Bladder microvascular endothelial cell (primary cell): Measurements from ENCODE around the gene GOLGA8O. TPM values are rescaled to one million over a fixed set of nuclear protein-coding genes. Genes with fewer than 3 reads are reported as not detected.

Source experiments
- total RNA-seq: library from RNA; depleted of rRNA; stranded (reverse); fragments of >200 nt; gene quantifications from 2 replicates; pipeline ENCODE4 v1.2.3, GENCODE V29; 2014

Gene GOLGA8O
- 0.16 and 0.63 TPM in 2 replicates for total RNA-seq

GRCh38 chr15:32455534-32455933 lies at the start of gene GOLGA8O:
TSS of gene GOLGA8O (minus strand) at chr15:32455634. CDS start at chr15:32455536, 98 bp downstream.

GRCh38 chr15:32403192-32403591 lies 52.2 kb downstream of the GOLGA8O start, which contains the start of gene GOLGA8K:
TSS of gene GOLGA8K (minus strand) at chr15:32403292. CDS start at chr15:32403194, 98 bp downstream.

Other genes starting within 250 kb of the GOLGA8O start
- 0.16 and 0.44 TPM in 2 replicates for gene GOLGA8K, start 52.3 kb downstream of the GOLGA8O start, total RNA-seq
- 0.49 and 2.6 TPM in 2 replicates for gene GOLGA8N, start 137.8 kb upstream of the GOLGA8O start, total RNA-seq
- gene ARHGAP11A, start 159.9 kb upstream of the GOLGA8O start, total RNA-seq: 13.5 and 15.4 TPM in 2 replicates
- 0.49 and 0.82 TPM in 2 replicates for gene SCG5, start 186.1 kb upstream of the GOLGA8O start, total RNA-seq